OCI-LY7 (cell line): ENCODE measurements around the gene NLRC3.

ENCODE experiments used
- CTCF ChIP-seq: fragments of 200-600 bp; sonication (generic); conservative IDR thresholded peaks from 2 replicates; pipeline ENCODE4 v1.5.1; 2014; ENCODE audit warnings: mild to moderate bottlenecking, antibody characterized with exemption, low read length, moderate library complexity, mixed read lengths
- EZH2phosphoT487 ChIP-seq: fragments of 200-600 bp; sonication (generic); IDR thresholded peaks from 2 replicates; pipeline ENCODE4 v1.6.1; 2018; ENCODE audit warnings: low read depth, borderline replicate concordance, mild to moderate bottlenecking, mixed run types, antibody characterized with exemption, low read length, moderate library complexity, mixed read lengths

GRCh38 chr16:3601614-3602319, 24.6 kb upstream of the NLRC3 start:
- TF ChIP-seq CTCF = no peak
- no peak for TF ChIP-seq EZH2phosphoT487
